ENCODE measurements around the gene PTTG1.
A peak's percentile ranks its signal among the peaks of the same experiment; 100 is the strongest.

Gene PTTG1

GRCh38 chr5:160466889-160467554, 45.4 kb downstream of the PTTG1 start:
- peaks cover 38% of the 10 kb centered on the region for H3K79me2 ChIP-seq (ENCODE audit: insufficient read depth, low read length)
- TF ChIP-seq CTCF (conservative IDR thresholded peaks at IDR 0.05; ENCODE audit: low read length), result no peak
- TF ChIP-seq EZH2phosphoT487 (IDR thresholded peaks at IDR 0.05; ENCODE audit: borderline replicate concordance), result no peak
- no peaks in the 10 kb centered on the region for H3K9me2 ChIP-seq (replicated peaks; ENCODE audit: low read depth, low read length)
- H3K9me3 ChIP-seq (ENCODE audit: insufficient read depth, low read depth, low read length), result no peaks in the 10 kb centered on the region
- H3K4me1 ChIP-seq (ENCODE audit: insufficient read depth, low read length, poor library complexity, severe bottlenecking), result peaks cover 42% of the 10 kb centered on the region
- H3K4me2 ChIP-seq (ENCODE audit: low read depth, low read length, poor library complexity, severe bottlenecking), result peak overlapping the region; percentile 59
- H3K36me3 ChIP-seq (ENCODE audit: insufficient read depth, low read length), result no peaks in the 10 kb centered on the region
- peak overlapping the region; percentile 76 for H3K9ac ChIP-seq (ENCODE audit: low read depth, low read length, poor library complexity, severe bottlenecking)
- H4K20me1 ChIP-seq (ENCODE audit: insufficient read depth, low read length, poor library complexity, severe bottlenecking), result peaks cover 3% of the 10 kb centered on the region
- H3F3A ChIP-seq (ENCODE audit: low read depth), result peaks cover 3% of the 10 kb centered on the region; the same call in 1 of the 2 replicates
- H2AFZ ChIP-seq (ENCODE audit: low read length), result no peak overlapping the region
- H3K27me3 ChIP-seq (ENCODE audit: insufficient read depth, low read length, poor library complexity, severe bottlenecking), result no peaks in the 10 kb centered on the region
- peak overlapping the region; percentile 44 for H3K4me3 ChIP-seq (ENCODE audit: low read length, poor library complexity, severe bottlenecking)

- peak overlapping the region; percentile 78 for H3K4me2 ChIP-seq (ENCODE audit: low read depth, low read length, poor library complexity, severe bottlenecking)
- H3K27me3 ChIP-seq (ENCODE audit: insufficient read depth, low read length, poor library complexity, severe bottlenecking), result no peaks in the 10 kb centered on the region
- peaks cover 42% of the 10 kb centered on the region for H3K4me1 ChIP-seq (ENCODE audit: insufficient read depth, low read length, poor library complexity, severe bottlenecking)
- H3K9ac ChIP-seq (ENCODE audit: low read depth, low read length, poor library complexity, severe bottlenecking), result peak overlapping the region; percentile 97
- peak overlapping the region; percentile 98 for H3K4me3 ChIP-seq (ENCODE audit: low read length, poor library complexity, severe bottlenecking)
- peaks cover 3% of the 10 kb centered on the region; the same call in 1 of the 2 replicates for H3F3A ChIP-seq (ENCODE audit: low read depth)
- H3K9me2 ChIP-seq (replicated peaks; ENCODE audit: low read depth, low read length), result no peaks in the 10 kb centered on the region
- H3K79me2 ChIP-seq (ENCODE audit: insufficient read depth, low read length), result peaks cover 46% of the 10 kb centered on the region
- H2AFZ ChIP-seq (ENCODE audit: low read length), result no peak overlapping the region
- H3K9me3 ChIP-seq (ENCODE audit: insufficient read depth, low read depth, low read length), result no peaks in the 10 kb centered on the region
- peaks cover 3% of the 10 kb centered on the region for H4K20me1 ChIP-seq (ENCODE audit: insufficient read depth, low read length, poor library complexity, severe bottlenecking)
- no peaks in the 10 kb centered on the region for H3K36me3 ChIP-seq (ENCODE audit: insufficient read depth, low read length)
- TF ChIP-seq EZH2phosphoT487 (IDR thresholded peaks at IDR 0.05; ENCODE audit: borderline replicate concordance) (no peak), CTCF (conservative IDR thresholded peaks at IDR 0.05; ENCODE audit: low read length) (no peak)
Observed at GRCh38 chr5:160467555-160468362, 46.1 kb downstream of the PTTG1 start.

- H3K9ac ChIP-seq (ENCODE audit: low read depth, low read length, poor library complexity, severe bottlenecking), result peak overlapping the region; percentile 97
- H4K20me1 ChIP-seq (ENCODE audit: insufficient read depth, low read length, poor library complexity, severe bottlenecking), result peaks cover 3% of the 10 kb centered on the region
- H3K4me2 ChIP-seq (ENCODE audit: low read depth, low read length, poor library complexity, severe bottlenecking), result peak overlapping the region; percentile 78
- peak overlapping the region; percentile 98 for H3K4me3 ChIP-seq (ENCODE audit: low read length, poor library complexity, severe bottlenecking)
- H3K9me3 ChIP-seq (ENCODE audit: insufficient read depth, low read depth, low read length), result no peaks in the 10 kb centered on the region
- H3K27me3 ChIP-seq (ENCODE audit: insufficient read depth, low read length, poor library complexity, severe bottlenecking), result no peaks in the 10 kb centered on the region
- TF ChIP-seq EZH2phosphoT487 (IDR thresholded peaks at IDR 0.05; ENCODE audit: borderline replicate concordance), result no peak
- TF ChIP-seq CTCF (conservative IDR thresholded peaks at IDR 0.05; ENCODE audit: low read length), result no peak
- no peaks in the 10 kb centered on the region for H3K9me2 ChIP-seq (replicated peaks; ENCODE audit: low read depth, low read length)
- peaks cover 53% of the 10 kb centered on the region for H3K79me2 ChIP-seq (ENCODE audit: insufficient read depth, low read length)
- H3K4me1 ChIP-seq (ENCODE audit: insufficient read depth, low read length, poor library complexity, severe bottlenecking), result peaks cover 41% of the 10 kb centered on the region
- H3K36me3 ChIP-seq (ENCODE audit: insufficient read depth, low read length), result no peaks in the 10 kb centered on the region
- H3F3A ChIP-seq (ENCODE audit: low read depth), result peaks cover 3% of the 10 kb centered on the region; the same call in 1 of the 2 replicates
- H2AFZ ChIP-seq (ENCODE audit: low read length), result no peak overlapping the region
Observed at GRCh38 chr5:160468363-160468975, 46.8 kb downstream of the PTTG1 start.
